A549 (cell line): Measurements from ENCODE around the gene VIPR2. TPM values are rescaled to one million over a fixed set of nuclear protein-coding genes. Genes with fewer than 3 reads are reported as not detected.
A peak's percentile ranks its signal among the peaks of the same experiment; 100 is the strongest.

ENCODE experiments used
- ATAC-seq, 2 experiments: fragments of 200-7000 bp in 1 of 2; fragments of >200 bp in 1 of 2; cut with Nextera tagmentation in 1 of 2; cut with Tn5 transposase in 1 of 2; 3 replicates each; pipeline versions ENCODE4 v1.8.0 to v1.9.1; 2018 to 2020; ENCODE audit warnings: mild to moderate bottlenecking in 1 of 2, moderate library complexity in 1 of 2
- CTCF ChIA-PET: fragments of 300-600 bp; sonication (Branson Sonifier 250); formaldehyde crosslinking; extraction: SDS; loops from one replicate; lab custom pipeline; 2021; ENCODE audit warnings: antibody characterized with exemption, inconsistent platforms; lab: Yijun Ruan, JAX
- POLR2A ChIA-PET: fragments of 350-600 bp; formaldehyde crosslinking; extraction: SDS; loops from one replicate; lab custom pipeline; 2021; ENCODE audit warnings: antibody characterized with exemption, inconsistent platforms; lab: Yijun Ruan, JAX
- DNase-seq, 2 experiments: peaks; one replicate each; pipeline versions ENCODE4 v3.0.0 to v3.0.0-alpha.2; 2011 to 2016; ENCODE audit warnings: low read depth in 1 of 2, low spot score in 1 of 2
- FAIRE-seq: peaks from 2 replicates; lab custom pipeline; 2011; peaks lifted over from hg19 to GRCh38; lab: Jason Lieb, UNC
- H3K27ac ChIP-seq, 2 experiments: fragments of >200 bp; sonication (Bioruptor Twin); formaldehyde crosslinking; 3 replicates each; pipeline ENCODE4 v1.5.1; 2016 to 2017
- H3K4me1 ChIP-seq: fragments of >200 bp; sonication (Bioruptor Twin); formaldehyde crosslinking; 3 replicates; pipeline ENCODE4 v1.6.1; 2016
- H3K4me2 ChIP-seq: fragments of >200 bp; sonication (Bioruptor Twin); formaldehyde crosslinking; 3 replicates; pipeline ENCODE4 v1.6.1; 2016
- H3K4me3 ChIP-seq: fragments of >200 bp; sonication (Bioruptor Twin); formaldehyde crosslinking; 3 replicates; pipeline ENCODE4 v1.5.1; 2016
- H3K9me3 ChIP-seq: fragments of >200 bp; sonication (Bioruptor Twin); formaldehyde crosslinking; 3 replicates; pipeline ENCODE4 v1.6.1; 2016
- CEBPB ChIP-seq, 2 experiments: fragments of >200 bp in 1 of 2; sonication (Bioruptor Twin) in 1 of 2; formaldehyde crosslinking in 1 of 2; IDR thresholded peaks; 2 replicates each; pipeline ENCODE4 v1.6.1; 2012 to 2016
- EHMT2 ChIP-seq: fragments of 200-600 bp; sonication (generic); IDR thresholded peaks from 2 replicates; pipeline ENCODE4 v1.6.1; 2016; ENCODE audit warnings: antibody characterized with exemption, low read depth, mild to moderate bottlenecking, moderate library complexity
- GATA3 ChIP-seq: IDR thresholded peaks from 2 replicates; pipeline ENCODE4 v1.6.1; 2012; ENCODE audit warnings: borderline replicate concordance
- HDAC2 ChIP-seq: fragments of 200-600 bp; sonication (generic); IDR thresholded peaks from 2 replicates; pipeline ENCODE4 v1.6.1; 2016
- HEYL ChIP-seq: fragments of 250-450 bp; sonication (Bioruptor Pico); IDR thresholded peaks from 2 replicates; pipeline ENCODE4 v1.8.0; 2021; ENCODE audit warnings: mild to moderate bottlenecking, moderate library complexity
- JUN ChIP-seq, 2 experiments: fragments of >200 bp; sonication (Bioruptor Twin); formaldehyde crosslinking; IDR thresholded peaks; 2 replicates in 1 of 2; 3 replicates in 1 of 2; pipeline ENCODE4 v1.6.1; 2016 to 2017
- MAZ ChIP-seq: fragments of 150-350 bp; IDR thresholded peaks from 2 replicates; pipeline ENCODE4 v1.6.1; 2014; ENCODE audit warnings: antibody characterized with exemption, low read depth, low read length, borderline replicate concordance
- PHF8 ChIP-seq: fragments of 200-600 bp; sonication (generic); IDR thresholded peaks from 2 replicates; pipeline ENCODE4 v1.6.1; 2016; ENCODE audit warnings: low read depth, mild to moderate bottlenecking, antibody characterized with exemption, moderate library complexity, borderline replicate concordance
- POLR2A ChIP-seq: IDR thresholded peaks from 2 replicates; pipeline ENCODE4 v1.6.1; 2012; ENCODE audit warnings: mild to moderate bottlenecking, low read length
- RAD21 ChIP-seq, 2 experiments: fragments of >200 bp in 1 of 2; sonication (Bioruptor Twin) in 1 of 2; formaldehyde crosslinking in 1 of 2; IDR thresholded peaks in 1 of 2; conservative IDR thresholded peaks in 1 of 2; 2 replicates in 1 of 2; 3 replicates in 1 of 2; pipeline ENCODE4 v1.6.1; 2012 to 2018; ENCODE audit warnings: inconsistent platforms in 1 of 2
- RARB ChIP-seq: fragments of 250-450 bp; sonication (Bioruptor Pico); IDR thresholded peaks from 2 replicates; pipeline ENCODE4 v1.8.0; 2021; ENCODE audit warnings: mild to moderate bottlenecking, moderate library complexity
- RCOR1 ChIP-seq: fragments of 150-350 bp; IDR thresholded peaks from 2 replicates; pipeline ENCODE4 v1.6.1; 2014; ENCODE audit warnings: antibody characterized with exemption, low read length, low read depth
- RNF2 ChIP-seq: fragments of 200-600 bp; sonication (generic); IDR thresholded peaks from 2 replicates; pipeline ENCODE4 v1.6.1; 2016; ENCODE audit warnings: low read depth, mild to moderate bottlenecking, antibody characterized with exemption, moderate library complexity, borderline replicate concordance
- SMC3 ChIP-seq: fragments of >200 bp; sonication (Bioruptor Twin); formaldehyde crosslinking; IDR thresholded peaks from 3 replicates; pipeline ENCODE4 v1.6.1; 2018; ENCODE audit warnings: inconsistent platforms
- SREBF2 ChIP-seq: fragments of 450-650 bp; IDR thresholded peaks from 2 replicates; pipeline ENCODE4 v1.6.1; 2014; ENCODE audit warnings: mild to moderate bottlenecking, moderate library complexity
- ZNF302 ChIP-seq: fragments of 250-450 bp; sonication (Bioruptor Pico); IDR thresholded peaks from 2 replicates; pipeline ENCODE4 v1.9.0; 2021; ENCODE audit warnings: inconsistent platforms, mild to moderate bottlenecking, moderate library complexity
- WGBS: methylation state at CpG from one replicate; pipeline ENCODE4 v1.1.6; 2017; ENCODE audit errors: missing lambda C conversion rate; 5-methylcytosine and 5-hydroxymethylcytosine counted together
- polyA plus RNA-seq, 4 experiments: library from polyadenylated mRNA; depleted of rRNA in 3 of 4; stranded (reverse); fragments of >200 nt; fragmentation: RNase III in 1 of 4; extraction: RNeasy Plus Mini Kit Qiagen cat#74134 plus additional on column Dnase treatment in 1 of 4; gene quantifications; 2 replicates in 3 of 4; 3 replicates in 1 of 4; pipeline ENCODE4 v1.2.3, GENCODE V29; 2011 to 2017
- TF ChIP-seq, protein P1 (sequence below): fragments of 450-650 bp; IDR thresholded peaks from 2 replicates; pipeline ENCODE4 v1.6.1; 2014; ENCODE audit warnings: antibody characterized with exemption
- TF ChIP-seq, protein P2 (sequence below): fragments of >200 bp; sonication (Bioruptor Twin); formaldehyde crosslinking; IDR thresholded peaks from 3 replicates; pipeline ENCODE4 v1.5.1; 2016
- TF ChIP-seq, protein P3 (sequence below): fragments of 250-450 bp; sonication (Bioruptor Pico); IDR thresholded peaks from 2 replicates; pipeline ENCODE4 v1.5.0; 2021; ENCODE audit warnings: mild to moderate bottlenecking, moderate library complexity, borderline replicate concordance
- TF ChIP-seq, protein P4 (sequence below): IDR thresholded peaks from 2 replicates; pipeline ENCODE4 v1.6.1; 2012; ENCODE audit warnings: low read depth, borderline replicate concordance
- TF ChIP-seq, protein P5 (sequence below): fragments of 250-450 bp; sonication (Bioruptor Pico); IDR thresholded peaks from 2 replicates; pipeline ENCODE4 v1.5.0; 2020; ENCODE audit warnings: low read depth, mild to moderate bottlenecking, moderate library complexity

Gene VIPR2
- polyA plus RNA-seq, 2 of the 4 experiments (the other 2 are of a cell fraction), result not detected

DNA sequence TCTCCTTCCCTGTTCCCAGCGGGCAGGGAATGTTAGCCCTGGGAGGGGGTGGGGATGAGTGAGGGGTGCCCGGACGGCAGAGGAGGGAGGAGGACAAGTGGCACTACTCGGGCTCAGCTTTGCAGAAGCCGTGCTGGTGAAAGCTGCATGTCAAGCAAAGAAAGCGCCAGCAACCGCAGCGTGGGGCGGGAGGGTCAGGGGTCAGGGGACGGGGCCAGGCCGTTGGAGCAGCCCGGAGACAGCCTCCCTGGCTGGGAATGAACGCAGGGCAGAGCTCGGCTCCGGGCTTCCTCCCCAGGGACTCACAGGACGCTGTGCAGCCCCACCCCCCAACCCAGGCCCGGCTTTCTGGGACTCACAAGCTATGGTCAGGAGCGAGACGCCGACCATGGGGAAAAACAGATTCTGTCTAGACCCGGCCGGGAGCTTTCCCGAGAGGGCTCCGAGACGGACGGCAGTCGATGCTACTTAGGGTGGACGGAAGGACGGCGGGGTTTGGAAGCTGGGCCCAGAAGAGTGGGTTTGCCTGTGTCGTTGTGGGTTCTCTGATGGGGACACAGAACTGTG is 113.4 kb downstream of the VIPR2 start:
- peak overlapping the region; percentile 85 to 91 for H3K27ac ChIP-seq
- H3K4me3 ChIP-seq, result peak overlapping the region; percentile 53
- CTCF ChIA-PET, result interaction anchor here (1.0 to 1.8 kb wide), 9 partner anchors 8 to 335 kb away, joined by 3 to 11 read pairs (median 3); no protein-coding TSS in a partner anchor
- DNase-seq (no peak), ATAC-seq (no peak; a peak in 2 of 6 replicates), FAIRE-seq (no peak)
- WGBS, result 87% methylated on average over 29 of the region's 31 CpGs
- TF ChIP-seq RCOR1 (no peak), RARB (CRISPR knock-in tag) (no peak), POLR2A (no peak), PHF8 (no peak), GATA3 (no peak), HEYL (no peak), RNF2 (no peak), MAZ (no peak), SREBF2 (no peak), CEBPB (IDR thresholded peaks at IDR 0.05) (no peak)
- TF ChIP-seq, protein P1, sequence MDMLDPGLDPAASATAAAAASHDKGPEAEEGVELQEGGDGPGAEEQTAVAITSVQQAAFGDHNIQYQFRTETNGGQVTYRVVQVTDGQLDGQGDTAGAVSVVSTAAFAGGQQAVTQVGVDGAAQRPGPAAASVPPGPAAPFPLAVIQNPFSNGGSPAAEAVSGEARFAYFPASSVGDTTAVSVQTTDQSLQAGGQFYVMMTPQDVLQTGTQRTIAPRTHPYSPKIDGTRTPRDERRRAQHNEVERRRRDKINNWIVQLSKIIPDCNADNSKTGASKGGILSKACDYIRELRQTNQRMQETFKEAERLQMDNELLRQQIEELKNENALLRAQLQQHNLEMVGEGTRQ, result no peak
- TF ChIP-seq, protein P2, sequence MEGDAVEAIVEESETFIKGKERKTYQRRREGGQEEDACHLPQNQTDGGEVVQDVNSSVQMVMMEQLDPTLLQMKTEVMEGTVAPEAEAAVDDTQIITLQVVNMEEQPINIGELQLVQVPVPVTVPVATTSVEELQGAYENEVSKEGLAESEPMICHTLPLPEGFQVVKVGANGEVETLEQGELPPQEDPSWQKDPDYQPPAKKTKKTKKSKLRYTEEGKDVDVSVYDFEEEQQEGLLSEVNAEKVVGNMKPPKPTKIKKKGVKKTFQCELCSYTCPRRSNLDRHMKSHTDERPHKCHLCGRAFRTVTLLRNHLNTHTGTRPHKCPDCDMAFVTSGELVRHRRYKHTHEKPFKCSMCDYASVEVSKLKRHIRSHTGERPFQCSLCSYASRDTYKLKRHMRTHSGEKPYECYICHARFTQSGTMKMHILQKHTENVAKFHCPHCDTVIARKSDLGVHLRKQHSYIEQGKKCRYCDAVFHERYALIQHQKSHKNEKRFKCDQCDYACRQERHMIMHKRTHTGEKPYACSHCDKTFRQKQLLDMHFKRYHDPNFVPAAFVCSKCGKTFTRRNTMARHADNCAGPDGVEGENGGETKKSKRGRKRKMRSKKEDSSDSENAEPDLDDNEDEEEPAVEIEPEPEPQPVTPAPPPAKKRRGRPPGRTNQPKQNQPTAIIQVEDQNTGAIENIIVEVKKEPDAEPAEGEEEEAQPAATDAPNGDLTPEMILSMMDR, result no peak
- TF ChIP-seq, protein P3, sequence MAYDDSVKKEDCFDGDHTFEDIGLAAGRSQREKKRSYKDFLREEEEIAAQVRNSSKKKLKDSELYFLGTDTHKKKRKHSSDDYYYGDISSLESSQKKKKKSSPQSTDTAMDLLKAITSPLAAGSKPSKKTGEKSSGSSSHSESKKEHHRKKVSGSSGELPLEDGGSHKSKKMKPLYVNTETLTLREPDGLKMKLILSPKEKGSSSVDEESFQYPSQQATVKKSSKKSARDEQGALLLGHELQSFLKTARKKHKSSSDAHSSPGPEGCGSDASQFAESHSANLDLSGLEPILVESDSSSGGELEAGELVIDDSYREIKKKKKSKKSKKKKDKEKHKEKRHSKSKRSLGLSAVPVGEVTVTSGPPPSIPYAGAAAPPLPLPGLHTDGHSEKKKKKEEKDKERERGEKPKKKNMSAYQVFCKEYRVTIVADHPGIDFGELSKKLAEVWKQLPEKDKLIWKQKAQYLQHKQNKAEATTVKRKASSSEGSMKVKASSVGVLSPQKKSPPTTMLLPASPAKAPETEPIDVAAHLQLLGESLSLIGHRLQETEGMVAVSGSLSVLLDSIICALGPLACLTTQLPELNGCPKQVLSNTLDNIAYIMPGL (CRISPR knock-in tag), result no peak
- H3K4me1 ChIP-seq, result peaks cover 18% of the 10 kb centered on the region
- no peaks in the 10 kb centered on the region for H3K9me3 ChIP-seq
- H3K4me2 ChIP-seq, result peak overlapping the region; percentile 76
- POLR2A ChIA-PET, result interaction anchor here (0.6 kb wide), 1 partner anchor 173 kb away, joined by 4 read pairs; no protein-coding TSS in a partner anchor

DNA sequence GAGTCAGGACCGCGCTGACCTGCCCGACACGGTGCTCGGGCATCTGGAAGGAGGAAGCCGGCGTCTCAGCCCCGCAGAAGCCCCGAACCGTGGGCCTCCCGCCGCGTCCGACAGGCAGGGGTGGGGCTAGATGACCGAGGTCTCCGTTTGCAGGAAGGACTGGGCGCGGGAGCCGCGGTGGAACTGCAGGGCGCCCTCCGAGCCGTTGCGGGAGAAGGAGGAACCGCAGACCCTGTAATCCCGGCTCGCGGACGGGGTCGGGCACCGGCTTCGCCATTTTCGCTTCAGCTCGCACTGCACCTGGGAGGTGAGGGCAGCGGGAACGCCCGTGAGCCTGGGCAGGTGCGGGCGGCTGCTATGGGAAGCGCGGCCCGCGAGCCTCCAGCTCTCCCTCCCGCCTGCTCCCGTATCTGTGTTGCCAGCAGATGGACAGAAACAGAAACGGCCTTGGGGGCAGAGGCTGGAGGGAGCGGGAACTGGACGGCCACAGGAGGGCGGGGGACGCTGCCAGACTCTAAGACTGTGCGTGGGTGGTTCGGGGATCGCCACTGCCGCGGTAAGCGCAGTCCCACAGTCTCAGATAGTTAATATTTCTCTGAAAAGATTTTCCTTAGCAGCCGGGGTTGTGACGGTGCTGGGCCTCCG is 114.1 kb downstream of the VIPR2 start:
- FAIRE-seq, result no peak
- POLR2A ChIA-PET, result interaction anchor here (0.6 kb wide), 1 partner anchor 172 kb away, joined by 4 read pairs; no protein-coding TSS in a partner anchor
- ATAC-seq, result peak; percentile 92 to 96
- H3K4me1 ChIP-seq, result peaks cover 18% of the 10 kb centered on the region
- 15% methylated on average over 23 of the region's 59 CpGs for WGBS
- H3K27ac ChIP-seq, result peak overlapping the region; percentile 85 to 91
- no peaks in the 10 kb centered on the region for H3K9me3 ChIP-seq
- TF ChIP-seq HDAC2 (no peak), ZNF302 (no peak), SMC3 (peak; percentile 46), SREBF2 (no peak), EHMT2 (no peak), POLR2A (no peak; the same call in 1 of the 2 replicates), RAD21 (conservative IDR thresholded peaks at IDR 0.05 in 1 of 2, IDR thresholded peaks at IDR 0.05 in 1 of 2) (peak in 1 of 2 experiments; percentile 52; a peak in 4 of 5 replicates), JUN (IDR thresholded peaks at IDR 0.05) (0 out of 5 replicates have a peak, but pooled peaks of 1 of the 2 experiments have one; percentile 35)
- TF ChIP-seq, protein P2, result peak; percentile 39
- TF ChIP-seq, protein P4, sequence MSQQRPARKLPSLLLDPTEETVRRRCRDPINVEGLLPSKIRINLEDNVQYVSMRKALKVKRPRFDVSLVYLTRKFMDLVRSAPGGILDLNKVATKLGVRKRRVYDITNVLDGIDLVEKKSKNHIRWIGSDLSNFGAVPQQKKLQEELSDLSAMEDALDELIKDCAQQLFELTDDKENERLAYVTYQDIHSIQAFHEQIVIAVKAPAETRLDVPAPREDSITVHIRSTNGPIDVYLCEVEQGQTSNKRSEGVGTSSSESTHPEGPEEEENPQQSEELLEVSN, result peak; percentile 52; the same call in 1 of the 2 replicates
- TF ChIP-seq, protein P5, sequence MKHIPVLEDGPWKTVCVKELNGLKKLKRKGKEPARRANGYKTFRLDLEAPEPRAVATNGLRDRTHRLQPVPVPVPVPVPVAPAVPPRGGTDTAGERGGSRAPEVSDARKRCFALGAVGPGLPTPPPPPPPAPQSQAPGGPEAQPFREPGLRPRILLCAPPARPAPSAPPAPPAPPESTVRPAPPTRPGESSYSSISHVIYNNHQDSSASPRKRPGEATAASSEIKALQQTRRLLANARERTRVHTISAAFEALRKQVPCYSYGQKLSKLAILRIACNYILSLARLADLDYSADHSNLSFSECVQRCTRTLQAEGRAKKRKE, result no peak
- TF ChIP-seq, all 56 proteins: peak for 5
- CTCF ChIA-PET, result interaction anchor here (0.7 to 1.8 kb wide), 10 partner anchors 8 to 334 kb away, joined by 3 to 11 read pairs (median 3); no protein-coding TSS in a partner anchor
- Histone ChIP-seq H3K4me3 (peak overlapping the region; percentile 53), H3K4me2 (peak overlapping the region; percentile 76)
- DNase-seq, result peak; percentile 69 to 83
